ENCODE measurements around the gene PSMB7.

The PSMB7 gene

DNA sequence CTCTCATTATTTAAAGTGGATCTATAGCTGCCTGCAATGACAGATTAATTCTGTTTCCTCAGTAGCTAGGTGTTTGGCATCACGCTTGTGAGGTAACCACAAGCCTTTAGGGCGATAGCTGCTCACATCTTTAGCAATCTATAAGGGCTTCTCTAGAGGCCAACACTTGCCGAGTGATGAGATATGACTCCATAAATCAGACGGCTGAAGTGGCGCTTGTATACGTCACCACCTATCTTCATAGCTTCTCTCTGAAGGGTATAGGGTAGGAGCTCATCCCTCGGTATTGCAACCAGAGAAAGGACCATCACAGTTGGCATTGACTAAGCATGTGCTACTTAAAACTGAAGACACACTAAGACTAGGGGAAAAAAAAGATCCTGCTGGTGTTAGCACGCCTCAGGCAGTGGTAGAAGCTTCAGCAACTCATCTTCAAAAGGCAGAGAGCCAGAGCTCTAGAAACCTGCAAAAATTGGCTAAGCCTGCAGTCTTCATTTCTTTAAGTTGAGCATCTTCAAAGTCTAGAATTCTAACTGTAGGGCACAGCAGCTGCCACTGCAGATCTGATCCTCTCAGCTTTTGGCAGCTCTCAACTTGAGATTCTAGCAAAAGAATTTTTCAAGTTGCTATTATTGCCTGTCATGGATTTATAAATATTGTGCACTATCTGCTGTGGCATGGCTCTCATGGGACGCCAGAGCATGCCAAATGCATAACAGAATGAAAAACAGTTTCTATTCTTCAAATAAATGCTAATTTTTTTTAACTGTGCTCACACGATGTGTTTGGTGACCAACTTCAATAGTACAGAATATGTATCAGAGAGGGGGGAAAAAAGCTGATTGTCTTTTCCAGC, 37.5 kb downstream of the PSMB7 start:
- no peak for DNase-seq

DNA sequence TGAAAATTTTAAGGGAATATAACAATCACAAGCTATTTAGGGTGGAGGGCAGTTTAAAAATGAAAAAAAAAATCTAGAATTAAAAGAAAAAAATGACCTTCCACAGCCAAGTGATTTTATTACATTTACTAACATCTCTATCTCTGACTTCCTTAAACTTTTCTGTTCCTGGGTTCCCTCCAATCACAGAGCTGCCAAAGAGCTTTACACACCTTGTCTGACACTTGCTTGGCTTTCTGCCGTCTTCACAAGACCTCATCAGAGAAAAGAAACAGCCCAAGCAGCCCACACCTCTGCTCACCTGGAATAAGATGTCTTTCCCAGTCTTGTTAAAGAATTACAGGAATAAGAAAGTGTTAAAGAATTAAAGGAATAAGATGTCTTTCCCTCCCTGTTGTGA, 38.9 kb downstream of the PSMB7 start:
- DNase-seq, result no peak

DNA sequence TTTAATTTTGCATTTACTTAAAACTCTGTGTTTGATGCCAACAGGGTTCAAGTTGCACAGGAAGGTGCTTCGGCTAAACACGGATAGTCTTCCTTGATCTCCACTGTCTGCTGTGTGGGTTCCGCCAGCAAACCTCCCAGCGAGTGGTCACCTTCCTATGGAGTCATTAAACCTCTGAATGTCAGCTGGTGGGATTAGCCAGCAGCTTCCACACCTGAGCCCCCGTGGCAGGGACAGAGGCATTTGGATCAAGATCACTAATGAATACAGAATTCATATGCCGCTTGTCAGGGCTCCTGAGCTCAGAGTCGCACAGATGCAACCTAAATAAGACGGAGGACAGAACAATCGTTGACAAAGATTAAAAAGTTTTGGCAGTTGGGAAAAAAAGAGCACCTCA, 39.5 kb downstream of the PSMB7 start:
- no peak for DNase-seq

DNA sequence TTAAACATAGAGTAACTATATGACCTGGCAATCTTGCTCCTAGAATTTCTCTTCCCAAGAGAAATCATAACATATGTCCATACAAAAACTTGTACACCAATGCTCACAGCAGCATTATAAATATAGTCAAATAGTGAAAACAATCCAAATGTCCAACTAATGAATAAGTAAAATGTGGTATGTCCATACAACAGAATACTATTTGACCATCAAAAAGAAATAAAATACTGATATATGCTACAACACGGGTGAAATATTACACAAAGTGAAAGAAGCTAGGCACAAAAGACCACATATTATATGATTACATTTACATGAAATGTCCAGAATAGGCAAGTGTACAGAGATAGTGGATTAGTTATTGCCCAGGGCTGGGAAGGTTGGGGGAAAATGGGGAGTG, 41.4 kb downstream of the PSMB7 start:
- DNase-seq, result no peak

DNA sequence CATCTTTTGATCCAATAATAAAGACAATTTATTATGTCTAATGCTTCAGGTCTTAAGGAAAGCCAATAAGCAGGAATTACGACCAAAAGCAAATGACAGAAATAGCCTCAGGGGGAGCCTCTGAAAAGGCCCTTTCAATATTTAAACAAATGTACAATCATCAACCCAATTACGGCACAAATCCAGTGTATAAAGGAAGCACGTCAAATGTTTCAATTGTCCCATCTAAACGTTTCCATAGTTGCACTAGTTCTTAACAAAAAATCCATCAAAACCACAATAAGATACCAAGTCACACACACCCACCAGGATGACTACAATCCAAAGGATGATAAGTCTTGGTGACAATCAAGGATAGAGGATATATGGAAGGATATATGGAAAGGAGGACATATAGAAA, 41.9 kb downstream of the PSMB7 start:
- DNase-seq, result no peak

DNA sequence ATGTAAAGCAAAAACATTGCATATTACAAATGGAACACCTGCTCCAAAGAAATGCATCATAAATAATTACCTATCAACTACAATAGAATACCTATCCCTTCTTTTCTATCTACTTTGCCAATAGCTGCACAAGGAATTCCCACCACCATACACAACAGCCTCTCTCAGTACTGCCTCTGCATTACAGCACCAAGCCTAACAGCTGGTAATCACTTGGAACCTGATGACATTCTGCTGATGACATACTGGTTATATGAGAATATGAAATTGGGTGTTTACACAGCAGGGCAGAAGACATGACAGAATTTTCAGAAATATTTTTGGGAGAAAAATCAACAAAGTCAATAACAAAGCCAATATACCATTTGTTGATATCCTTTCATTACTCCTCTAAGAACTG, 43.2 kb downstream of the PSMB7 start:
- no peak for DNase-seq

DNA sequence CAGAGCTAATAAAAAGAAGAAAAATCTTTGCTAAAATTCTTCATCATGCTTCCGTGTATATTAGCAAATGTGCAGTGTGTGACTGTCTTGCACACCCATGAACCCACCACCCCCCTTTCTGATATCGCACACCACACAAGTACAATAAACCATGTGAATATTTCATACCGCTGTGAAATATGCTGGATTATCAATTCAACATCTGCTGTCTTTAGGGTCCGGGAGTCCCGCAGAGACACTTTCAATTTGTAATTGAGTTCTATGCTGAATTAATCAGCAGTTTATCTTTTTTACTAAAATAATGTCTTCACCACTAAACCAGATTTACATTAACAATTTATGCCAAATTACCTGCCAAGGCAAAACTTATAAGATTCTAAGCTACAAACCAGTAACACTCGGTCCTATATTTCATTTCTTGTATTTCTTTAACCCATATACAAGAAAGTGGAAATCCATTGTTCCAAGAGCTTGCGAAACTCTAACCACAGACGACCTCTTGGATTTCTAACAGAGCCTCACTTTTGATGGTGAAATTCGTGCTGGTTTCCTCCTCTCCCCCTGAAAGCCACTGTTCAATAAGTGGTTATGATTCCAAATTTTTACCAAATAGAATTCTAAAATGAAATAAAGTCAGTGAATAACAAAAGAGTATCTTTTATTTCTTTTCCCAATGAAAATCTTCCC, 44.2 kb downstream of the PSMB7 start:
- DNase-seq, result no peak

DNA sequence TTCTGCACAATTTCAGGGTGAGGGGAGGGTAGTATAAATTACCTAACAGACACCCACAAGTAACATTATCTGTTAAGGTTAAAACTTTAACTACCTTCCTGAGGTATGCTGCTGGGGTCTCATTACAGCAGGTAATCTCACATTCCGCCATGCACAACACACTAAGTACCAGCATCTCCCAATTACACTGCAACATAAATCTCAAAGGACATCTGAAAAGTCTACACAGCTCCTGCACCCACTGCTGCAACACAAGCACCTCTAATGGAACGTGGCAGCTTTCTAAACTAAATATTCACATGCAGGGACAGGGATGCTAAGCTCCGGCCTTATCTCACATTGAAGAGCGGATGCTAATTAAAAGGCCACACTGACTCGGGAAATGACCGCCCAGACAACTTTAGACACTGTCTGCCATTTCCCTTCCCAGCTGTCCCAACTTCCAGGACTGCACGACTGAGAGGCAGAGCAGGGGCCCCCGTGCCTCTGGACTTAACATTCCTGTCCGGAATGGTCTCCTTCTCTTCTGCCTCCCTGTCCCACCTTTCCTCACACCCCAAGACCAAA, 45.9 kb downstream of the PSMB7 start:
- no peak for DNase-seq

DNA sequence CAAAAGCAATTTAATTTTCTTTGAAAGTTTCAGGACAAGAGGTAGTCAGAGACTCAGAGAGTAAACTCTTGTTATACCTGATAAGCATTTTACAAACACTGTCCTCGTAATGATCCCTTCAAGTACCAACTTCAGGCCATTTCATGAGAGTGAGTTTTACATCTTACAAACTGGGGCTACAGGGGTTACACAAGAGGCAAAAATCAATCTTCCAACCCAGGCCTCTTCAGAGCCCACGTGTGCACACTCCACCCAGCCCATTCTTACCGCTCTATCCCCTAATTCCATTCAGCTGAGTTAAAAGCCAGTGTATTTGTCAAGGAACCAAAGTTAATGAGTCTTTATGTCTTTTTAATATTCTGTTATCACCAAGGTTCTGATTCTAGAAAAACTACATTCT, 46.5 kb downstream of the PSMB7 start:
- DNase-seq, result no peak

DNA sequence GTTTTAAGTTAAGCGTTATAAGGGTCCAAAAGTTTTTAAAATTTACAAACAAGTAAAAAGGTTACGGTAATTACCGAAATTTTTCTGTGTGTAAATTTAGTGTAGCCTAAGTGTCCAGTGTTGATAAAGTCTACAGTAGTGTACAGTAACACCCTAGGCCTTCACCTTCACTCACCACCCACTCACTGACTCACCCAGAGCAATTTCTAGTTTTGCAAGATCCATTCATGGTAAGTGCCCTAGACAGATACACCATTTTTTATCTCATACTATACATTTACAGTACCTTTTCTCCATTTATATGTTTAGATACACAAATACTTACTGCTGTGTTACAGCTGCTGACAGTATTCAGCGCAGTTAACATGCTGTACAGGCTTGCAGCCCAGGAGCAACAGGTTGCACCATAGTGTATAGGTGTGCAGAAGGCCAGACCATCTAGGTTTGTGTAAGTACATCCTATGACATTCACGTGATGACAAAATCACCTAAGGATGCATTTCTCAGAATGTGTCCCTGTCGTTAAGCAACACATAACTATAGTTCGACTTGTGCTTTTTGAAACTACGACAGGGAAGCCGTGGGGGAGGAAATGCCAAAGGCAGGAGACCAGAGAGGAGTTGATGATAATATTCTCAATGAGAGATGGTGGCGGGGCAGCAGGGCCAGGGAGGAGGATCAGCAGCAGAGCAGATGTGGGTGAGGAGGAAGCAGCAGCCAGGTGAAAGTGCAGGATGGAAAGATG, 48.6 kb downstream of the PSMB7 start:
- DNase-seq, result no peak

DNA sequence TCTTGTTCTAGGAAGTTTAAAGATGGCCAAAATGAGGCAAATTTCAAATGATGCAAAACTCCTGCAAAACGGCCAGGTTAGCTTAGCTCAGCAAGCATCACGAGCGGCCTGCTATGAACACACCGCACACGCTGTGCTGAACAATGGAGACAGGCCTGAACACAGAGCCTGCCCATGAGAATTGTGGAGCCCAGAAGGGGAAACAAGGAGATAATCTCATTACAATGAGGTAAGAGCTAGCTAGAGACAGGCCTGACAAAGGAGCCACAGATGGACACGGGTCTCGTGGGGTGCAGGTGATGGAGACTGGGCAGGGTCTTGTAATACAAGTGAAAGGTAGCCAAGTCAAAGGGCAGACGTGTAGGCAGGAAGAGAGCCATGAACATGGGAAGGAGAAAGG, 50.2 kb downstream of the PSMB7 start:
- no peak for DNase-seq

DNA sequence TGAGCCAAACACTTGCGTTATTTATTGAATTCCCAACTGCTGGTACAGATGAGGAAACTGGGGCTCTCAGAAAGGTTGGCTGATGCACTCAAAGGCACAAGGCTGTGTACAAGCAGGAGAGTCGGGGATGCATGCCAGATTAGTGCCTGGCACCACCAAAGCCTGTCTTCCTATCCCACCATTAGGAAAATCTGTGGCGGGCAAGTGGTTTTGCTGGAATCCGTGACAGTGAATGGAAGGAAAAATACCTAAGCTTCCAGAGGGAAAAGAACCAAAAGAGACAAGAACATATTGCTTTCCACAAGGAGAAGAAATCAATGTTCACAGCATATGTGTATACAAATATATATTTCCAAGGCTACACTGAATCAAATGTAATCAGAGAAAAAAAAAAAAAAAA, 51.1 kb downstream of the PSMB7 start:
- no peak for DNase-seq

DNA sequence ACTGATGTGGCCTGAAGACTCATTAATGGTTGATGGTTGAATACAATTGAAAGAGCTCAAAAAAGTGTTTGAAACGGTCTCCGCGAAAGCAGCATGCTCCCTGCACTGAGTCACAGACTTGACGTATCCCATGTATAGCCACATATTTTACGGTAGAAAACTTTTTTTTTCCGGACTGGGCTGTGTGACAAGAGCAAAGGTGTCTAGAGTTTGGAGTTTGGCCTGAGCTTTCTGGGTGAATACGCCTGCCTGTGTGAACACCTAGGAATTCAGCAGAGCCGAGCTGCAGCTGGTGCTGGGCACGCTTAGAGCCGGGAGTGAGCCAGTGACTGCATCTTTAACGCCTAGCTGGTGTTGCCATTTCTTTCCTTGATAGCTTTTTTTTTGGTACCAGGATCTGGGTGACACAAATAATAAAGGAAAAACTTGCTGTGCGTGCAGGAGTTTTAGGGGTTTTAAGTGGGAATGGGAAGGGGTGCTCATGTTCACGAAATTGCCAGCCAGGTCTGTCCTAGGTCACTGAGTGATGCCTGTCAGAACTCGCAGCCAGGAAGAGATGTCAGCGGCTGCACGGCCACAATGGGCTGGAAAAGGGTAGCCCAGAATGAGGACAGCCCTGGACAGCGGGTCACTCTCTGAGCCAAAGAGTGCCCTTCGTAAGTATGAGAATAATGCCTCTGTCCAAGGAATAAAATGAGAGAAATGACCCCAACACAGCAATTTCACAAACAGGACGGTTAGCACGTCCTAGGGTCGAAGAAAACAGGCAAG, 51.7 kb downstream of the PSMB7 start:
- no peak for DNase-seq

DNA sequence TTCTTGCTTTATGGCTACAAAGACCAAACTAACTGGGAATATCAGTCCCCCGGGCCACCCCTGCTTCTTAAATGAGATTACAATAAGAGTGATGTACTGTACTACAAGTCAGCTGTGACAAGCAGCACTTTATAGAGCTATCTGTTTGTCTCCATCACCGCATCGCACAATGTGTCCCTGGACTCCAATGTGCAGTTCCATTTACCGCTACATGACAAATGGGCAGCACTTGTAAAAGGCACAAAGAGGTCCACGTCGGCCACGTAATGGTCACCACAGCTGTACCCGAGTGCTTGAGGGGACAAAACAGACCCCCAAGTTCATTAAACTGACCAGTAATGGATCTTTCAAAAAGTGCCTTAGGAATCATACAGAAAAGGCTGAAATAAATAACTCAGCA, 54.1 kb downstream of the PSMB7 start:
- no peak for DNase-seq

DNA sequence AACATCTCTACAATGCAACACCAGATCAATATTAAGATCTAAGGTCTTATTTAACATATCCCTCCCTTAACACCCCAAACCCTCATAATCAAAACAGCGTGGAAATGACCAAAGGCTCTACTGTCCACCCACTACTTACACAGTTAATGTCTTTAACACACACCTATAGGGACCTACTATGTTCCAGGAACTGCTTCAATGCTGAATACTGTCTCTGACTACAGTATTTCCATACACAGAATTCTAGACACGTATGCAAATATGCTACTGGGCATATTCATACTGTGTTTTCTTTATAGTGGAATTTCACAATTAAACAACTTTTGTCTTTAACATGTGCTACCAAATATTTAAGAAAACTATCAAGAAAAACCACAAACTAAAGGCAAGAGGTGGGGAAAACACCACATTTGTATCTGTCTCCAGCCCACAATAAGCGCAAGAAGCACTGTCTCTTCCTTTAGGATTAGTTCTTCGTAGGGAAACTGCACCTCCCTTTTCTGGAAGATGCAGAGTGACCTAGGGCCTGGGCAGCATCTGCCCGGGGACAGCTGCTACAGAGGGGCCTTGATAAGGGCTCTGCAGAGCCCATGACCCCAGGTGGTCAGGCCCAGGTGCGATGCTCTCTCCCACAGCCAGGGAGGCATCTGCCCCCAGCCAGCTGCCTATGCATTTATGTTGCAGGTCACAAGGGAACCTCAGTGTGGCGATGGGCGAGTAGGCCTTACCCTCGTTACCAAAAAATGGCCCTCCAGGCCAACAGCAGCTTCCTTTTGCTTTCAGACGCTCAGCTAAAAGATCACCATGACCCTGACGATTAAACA, 55.2 kb downstream of the PSMB7 start:
- no peak for DNase-seq

DNA sequence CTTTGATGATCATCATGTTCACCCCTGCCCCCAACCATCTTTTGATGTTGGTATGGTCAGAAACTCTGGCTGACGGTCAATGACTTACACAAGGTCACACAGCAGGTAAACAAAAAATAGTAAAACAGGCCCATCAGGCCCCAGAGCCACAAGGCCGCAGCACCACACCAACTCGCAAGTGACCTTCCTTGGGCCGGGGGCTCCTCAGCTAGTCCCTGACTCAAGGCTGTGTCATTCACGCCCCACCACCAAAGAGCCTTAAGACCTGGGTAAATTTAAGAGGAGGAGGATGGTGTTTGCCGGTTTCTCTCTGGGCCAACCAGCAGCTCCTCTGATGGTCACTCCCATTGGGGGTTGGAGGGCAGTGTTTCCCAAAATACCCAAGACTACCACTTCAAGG, 55.8 kb downstream of the PSMB7 start:
- DNase-seq, result no peak

DNA sequence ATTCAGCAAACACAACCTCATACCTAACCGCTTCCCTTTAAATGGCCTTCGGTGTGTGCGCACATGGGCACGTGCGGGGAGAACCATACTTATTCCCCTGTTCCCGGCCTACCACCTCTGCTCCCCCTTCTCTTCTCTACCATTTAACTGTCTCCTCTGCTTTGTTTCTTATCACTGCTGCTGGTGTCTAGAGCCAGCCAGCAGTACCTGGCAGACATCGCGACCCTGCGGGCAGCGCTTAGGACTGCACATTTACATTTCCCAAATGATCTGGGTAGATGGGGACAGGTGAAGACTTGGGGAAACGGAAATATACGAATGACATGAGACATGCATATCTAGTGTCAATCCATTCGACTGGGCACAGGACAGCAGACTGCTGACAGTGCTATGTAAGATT, 56.6 kb downstream of the PSMB7 start:
- no peak for DNase-seq

DNA sequence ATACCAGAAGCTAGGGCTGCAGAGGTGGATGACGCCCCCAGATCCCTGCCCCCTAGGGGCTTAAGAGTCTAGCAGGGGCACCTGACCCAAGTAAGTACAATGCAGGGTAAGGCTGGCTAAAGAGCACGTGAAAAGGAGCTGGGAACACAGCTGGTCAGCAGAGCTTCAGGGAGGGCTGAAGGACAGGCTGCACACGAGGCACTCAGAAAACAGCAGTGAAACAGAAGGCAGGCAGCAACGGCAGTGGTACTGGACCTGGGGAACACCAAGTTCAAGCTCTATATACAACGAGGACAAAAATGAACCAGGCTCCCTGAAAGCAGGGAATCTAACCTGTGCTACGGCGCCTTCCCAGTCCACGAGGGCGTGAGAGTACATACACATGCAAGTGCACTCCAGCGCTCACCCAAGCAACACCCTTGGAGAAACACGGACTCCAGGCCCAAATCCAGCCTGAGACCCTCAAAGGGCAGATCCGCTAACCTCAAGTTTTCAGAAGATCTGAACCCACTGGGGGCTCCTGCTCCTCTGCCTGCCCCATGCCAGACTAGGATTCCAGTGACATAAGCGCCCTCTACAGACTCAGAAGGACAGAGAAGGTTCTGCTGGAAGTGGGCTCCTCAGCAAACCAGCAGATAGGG, 57.4 kb downstream of the PSMB7 start:
- no peak for DNase-seq

DNA sequence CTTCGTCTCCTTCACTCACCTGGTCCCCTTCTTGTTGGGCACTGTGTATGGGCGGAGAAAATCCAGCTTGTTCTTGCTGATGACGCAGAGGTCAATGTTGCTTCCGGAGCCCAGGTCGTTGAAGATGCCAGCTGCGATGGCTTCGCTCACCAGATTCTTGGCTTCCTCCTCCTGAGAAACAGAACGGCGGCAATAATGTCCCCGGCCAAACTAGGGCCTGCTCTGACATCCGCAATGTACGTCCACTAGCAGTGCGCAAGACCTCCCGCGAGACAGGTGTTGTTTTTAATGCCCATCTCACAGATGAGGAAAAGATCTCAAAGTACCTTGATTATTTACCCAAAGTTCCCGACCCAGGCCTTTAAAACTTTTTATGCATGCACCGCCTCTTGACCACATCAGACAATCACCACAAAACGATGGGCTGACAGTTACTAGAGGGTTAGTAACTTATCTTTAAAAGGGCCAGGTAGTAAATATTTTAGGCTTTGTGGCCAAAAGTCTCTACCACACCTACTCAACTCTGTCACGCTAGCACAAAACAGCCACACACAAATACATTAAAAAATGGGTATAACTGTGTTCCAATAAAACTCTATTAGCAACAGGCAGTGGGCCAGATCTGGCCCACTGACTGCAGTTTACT, 58.4 kb downstream of the PSMB7 start:
- no peak for DNase-seq

DNA sequence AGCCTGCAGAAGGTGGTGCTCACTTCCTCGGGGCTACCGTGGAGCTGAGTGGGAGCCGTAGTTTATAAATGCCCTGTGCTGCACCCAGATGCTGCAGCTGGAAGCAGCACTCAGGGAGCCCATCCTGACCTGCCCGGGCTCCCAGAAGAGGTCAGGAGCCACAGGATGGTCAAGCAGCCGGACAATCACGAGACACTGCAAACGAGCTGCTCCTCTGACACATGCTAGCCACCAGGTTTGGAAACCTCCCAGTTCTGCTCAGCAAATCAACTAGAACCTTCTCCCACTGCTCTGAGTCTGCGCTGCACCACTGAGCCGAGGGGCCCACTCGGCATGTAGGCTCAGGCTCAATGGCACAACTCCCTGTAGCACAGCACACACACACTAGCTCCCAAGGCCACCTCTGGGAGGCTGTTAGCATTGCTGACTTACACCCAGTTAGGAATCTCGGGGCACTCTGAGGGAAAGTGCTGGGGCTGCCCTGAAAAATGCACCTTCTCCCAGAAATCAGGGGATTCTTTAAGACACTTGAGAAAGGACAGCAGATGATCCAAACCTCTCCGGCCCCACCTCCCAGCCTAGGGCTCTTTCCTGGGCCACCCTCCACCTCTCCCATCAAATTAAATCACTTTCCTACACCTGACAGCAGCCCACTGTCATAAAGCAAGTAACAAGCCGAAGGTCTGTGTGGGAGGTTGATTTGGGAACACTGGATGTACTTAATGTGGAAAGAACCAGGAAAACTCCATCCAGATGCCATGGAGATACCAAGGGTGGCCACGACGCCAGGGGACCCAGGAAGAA, 59.1 kb downstream of the PSMB7 start:
- no peak for DNase-seq

Measured in T-helper 1 cell (primary cell).